ENCODE data around the gene NRCAM. TPM values are rescaled to one million over a fixed set of nuclear protein-coding genes. Genes with fewer than 3 reads are reported as not detected.

The NRCAM gene
- total and polyA plus RNA-seq, 2 donors: 4.7 to 13.9 TPM

DNA sequence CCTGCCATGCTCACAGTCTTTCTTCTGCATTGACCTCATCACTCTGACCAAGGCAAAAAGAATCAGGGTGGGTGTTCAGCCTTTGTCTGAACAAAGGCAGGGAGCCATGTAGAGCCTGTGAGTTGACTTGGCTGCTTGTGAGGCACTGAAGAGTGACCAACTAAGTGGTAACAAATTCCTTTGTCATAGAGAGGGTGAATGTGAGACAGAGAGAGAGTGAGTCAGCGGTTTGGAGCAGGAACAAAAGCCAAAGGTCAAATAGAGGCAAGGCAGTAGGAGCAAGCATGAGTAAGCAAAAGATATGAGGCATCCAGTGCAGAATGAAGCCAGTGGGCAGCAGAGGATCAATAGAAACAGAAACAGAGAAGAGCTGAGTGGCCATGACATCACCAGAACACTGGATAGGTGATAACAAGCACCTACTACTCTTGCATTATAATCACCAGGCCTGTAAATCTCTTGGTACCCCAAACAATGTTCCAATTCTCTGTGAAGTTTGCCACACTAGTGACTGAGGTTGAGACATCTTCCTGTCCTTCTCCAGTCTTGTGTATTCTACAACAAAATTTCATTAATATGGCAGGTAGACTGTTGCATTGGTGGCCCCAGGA, 209.9 kb downstream of the NRCAM start:
- no peaks in the 10 kb centered on the region for H3K9me3 ChIP-seq (ENCODE audit: control insufficient read depth in 2 of 2, insufficient read depth in 1 of 2, low read length in 1 of 2)
- no peaks in the 10 kb centered on the region for H3K4me1 ChIP-seq (ENCODE audit: control insufficient read depth in 2 of 2, insufficient read depth in 2 of 2, low read length in 2 of 2)
- no peak overlapping the region for H3K27ac ChIP-seq (ENCODE audit: low read depth in 1 of 2, low read length in 1 of 2)
- H3K27me3 ChIP-seq (ENCODE audit: control insufficient read depth in 2 of 2, insufficient read depth in 1 of 2, low read length in 1 of 2): no peaks in the 10 kb centered on the region
- no peak for DNase-seq (ENCODE audit: low read depth in 6 of 9, low spot score in 9 of 9)
- no peak overlapping the region for H3K4me3 ChIP-seq (ENCODE audit: low read length in 2 of 2)
- 95% methylated on average over 1 of the region's 1 CpG for WGBS
- no peaks in the 10 kb centered on the region for H3K36me3 ChIP-seq (ENCODE audit: control insufficient read depth in 2 of 2, insufficient read depth in 2 of 2, low read length in 1 of 2)

GRCh38 chr7:108245523-108246226, 210.6 kb downstream of the NRCAM start:
- WGBS: 77% methylated on average over 2 of the region's 2 CpGs
- Histone ChIP-seq H3K4me1 (ENCODE audit: control insufficient read depth in 2 of 2, insufficient read depth in 2 of 2, low read length in 2 of 2) (no peaks in the 10 kb centered on the region), H3K36me3 (ENCODE audit: control insufficient read depth in 2 of 2, insufficient read depth in 2 of 2, low read length in 1 of 2) (no peaks in the 10 kb centered on the region), H3K9me3 (ENCODE audit: control insufficient read depth in 2 of 2, insufficient read depth in 1 of 2, low read length in 1 of 2) (no peaks in the 10 kb centered on the region), H3K27ac (ENCODE audit: low read depth in 1 of 2, low read length in 1 of 2) (no peak overlapping the region), H3K4me3 (ENCODE audit: low read length in 2 of 2) (no peak overlapping the region), H3K27me3 (ENCODE audit: control insufficient read depth in 2 of 2, insufficient read depth in 1 of 2, low read length in 1 of 2) (no peaks in the 10 kb centered on the region)
- no peak for DNase-seq (ENCODE audit: low read depth in 6 of 9, low spot score in 9 of 9)

DNA sequence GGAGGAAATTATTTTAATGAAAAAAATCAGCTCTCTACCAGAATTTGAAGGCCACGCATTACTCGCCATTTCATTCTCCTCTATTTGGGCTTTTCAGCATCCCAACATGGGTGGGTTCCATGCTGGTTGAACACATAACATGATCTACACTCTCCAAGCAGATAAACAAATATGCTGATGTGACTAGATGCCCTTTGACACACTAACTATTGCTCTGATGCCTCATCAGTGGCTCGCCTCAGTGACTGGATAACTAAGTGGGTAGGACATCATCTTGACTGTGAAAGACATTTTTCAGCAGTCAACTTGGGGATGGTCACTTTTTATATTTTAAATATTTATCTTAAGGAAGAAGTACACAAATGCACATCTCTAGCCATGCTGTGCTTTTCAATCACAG, 212.1 kb downstream of the NRCAM start:
- H3K36me3 ChIP-seq (ENCODE audit: control insufficient read depth in 2 of 2, insufficient read depth in 2 of 2, low read length in 1 of 2): no peaks in the 10 kb centered on the region
- 98% methylated on average over 3 of the region's 3 CpGs for WGBS
- H3K27ac ChIP-seq (ENCODE audit: low read depth in 1 of 2, low read length in 1 of 2): no peak overlapping the region
- H3K9me3 ChIP-seq (ENCODE audit: control insufficient read depth in 2 of 2, insufficient read depth in 1 of 2, low read length in 1 of 2): no peaks in the 10 kb centered on the region
- no peaks in the 10 kb centered on the region for H3K27me3 ChIP-seq (ENCODE audit: control insufficient read depth in 2 of 2, insufficient read depth in 1 of 2, low read length in 1 of 2)
- no peak for DNase-seq (ENCODE audit: low read depth in 6 of 9, low spot score in 9 of 9)
- H3K4me3 ChIP-seq (ENCODE audit: low read length in 2 of 2): no peak overlapping the region
- no peaks in the 10 kb centered on the region for H3K4me1 ChIP-seq (ENCODE audit: control insufficient read depth in 2 of 2, insufficient read depth in 2 of 2, low read length in 2 of 2)

GRCh38 chr7:108239501-108240225, 216.6 kb downstream of the NRCAM start:
- Histone ChIP-seq H3K27me3 (ENCODE audit: control insufficient read depth in 2 of 2, insufficient read depth in 1 of 2, low read length in 1 of 2) (no peaks in the 10 kb centered on the region), H3K4me1 (ENCODE audit: control insufficient read depth in 2 of 2, insufficient read depth in 2 of 2, low read length in 2 of 2) (no peaks in the 10 kb centered on the region), H3K36me3 (ENCODE audit: control insufficient read depth in 2 of 2, insufficient read depth in 2 of 2, low read length in 1 of 2) (no peaks in the 10 kb centered on the region), H3K9me3 (ENCODE audit: control insufficient read depth in 2 of 2, insufficient read depth in 1 of 2, low read length in 1 of 2) (no peaks in the 10 kb centered on the region), H3K4me3 (ENCODE audit: low read length in 2 of 2) (no peak overlapping the region), H3K27ac (ENCODE audit: low read depth in 1 of 2, low read length in 1 of 2) (no peak overlapping the region)
- no peak for DNase-seq (ENCODE audit: low read depth in 6 of 9, low spot score in 9 of 9)
- 83% methylated on average over 11 of the region's 11 CpGs for WGBS

DNA sequence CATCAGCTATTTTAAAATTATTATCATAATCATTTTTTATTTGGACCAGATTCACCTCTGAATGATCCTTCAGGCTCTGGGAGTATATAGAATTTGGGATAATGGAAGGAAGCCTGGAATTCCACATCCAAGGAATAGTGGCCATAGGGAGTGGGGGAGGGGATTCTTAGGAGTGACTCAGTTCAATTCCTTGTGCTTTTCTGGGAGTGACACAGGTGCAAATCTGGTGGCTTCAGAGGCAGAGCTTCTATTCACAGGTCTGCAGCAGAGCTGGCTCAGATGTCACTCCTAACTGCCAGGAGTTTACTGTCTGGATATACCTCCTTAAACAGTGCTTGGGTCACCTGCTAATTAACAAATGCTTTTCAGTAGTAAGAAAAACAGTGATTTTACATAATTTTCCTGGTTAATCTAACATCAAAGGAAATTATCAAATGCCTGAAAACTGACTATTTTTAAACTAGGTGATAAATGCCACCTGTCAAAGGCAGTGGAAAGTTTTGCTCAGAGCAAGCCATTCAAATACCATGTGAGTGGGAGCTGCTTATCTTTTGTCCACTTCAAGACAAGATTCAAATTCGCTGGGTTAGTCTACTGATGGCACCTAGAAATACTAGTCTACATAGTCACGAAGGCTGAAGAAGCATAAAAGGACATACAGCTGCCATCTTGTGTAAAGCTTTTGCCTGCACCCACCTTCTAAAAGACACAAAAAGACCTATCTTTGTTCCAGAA, 219.4 kb downstream of the NRCAM start:
- Histone ChIP-seq H3K4me1 (ENCODE audit: control insufficient read depth in 2 of 2, insufficient read depth in 2 of 2, low read length in 2 of 2) (no peaks in the 10 kb centered on the region), H3K27ac (ENCODE audit: low read depth in 1 of 2, low read length in 1 of 2) (no peak overlapping the region), H3K4me3 (ENCODE audit: low read length in 2 of 2) (no peak overlapping the region), H3K36me3 (ENCODE audit: control insufficient read depth in 2 of 2, insufficient read depth in 2 of 2, low read length in 1 of 2) (no peaks in the 10 kb centered on the region), H3K9me3 (ENCODE audit: control insufficient read depth in 2 of 2, insufficient read depth in 1 of 2, low read length in 1 of 2) (no peaks in the 10 kb centered on the region), H3K27me3 (ENCODE audit: control insufficient read depth in 2 of 2, insufficient read depth in 1 of 2, low read length in 1 of 2) (no peaks in the 10 kb centered on the region)
- WGBS: 88% methylated on average over 2 of the region's 2 CpGs
- DNase-seq (ENCODE audit: low read depth in 6 of 9, low spot score in 9 of 9): no peak

- H3K4me3 ChIP-seq (ENCODE audit: low read length in 2 of 2): no peak overlapping the region
- no peak for DNase-seq (ENCODE audit: low read depth in 6 of 9, low spot score in 9 of 9)
- 94% methylated on average over 4 of the region's 4 CpGs for WGBS
- no peaks in the 10 kb centered on the region for H3K4me1 ChIP-seq (ENCODE audit: control insufficient read depth in 2 of 2, insufficient read depth in 2 of 2, low read length in 2 of 2)
- no peak overlapping the region for H3K27ac ChIP-seq (ENCODE audit: low read depth in 1 of 2, low read length in 1 of 2)
- H3K36me3 ChIP-seq (ENCODE audit: control insufficient read depth in 2 of 2, insufficient read depth in 2 of 2, low read length in 1 of 2): no peaks in the 10 kb centered on the region
- H3K9me3 ChIP-seq (ENCODE audit: control insufficient read depth in 2 of 2, insufficient read depth in 1 of 2, low read length in 1 of 2): no peaks in the 10 kb centered on the region
- H3K27me3 ChIP-seq (ENCODE audit: control insufficient read depth in 2 of 2, insufficient read depth in 1 of 2, low read length in 1 of 2): no peaks in the 10 kb centered on the region
Observed at GRCh38 chr7:108235451-108236061, 220.7 kb downstream of the NRCAM start.

GRCh38 chr7:108234971-108235450, 221.2 kb downstream of the NRCAM start:
- no peak overlapping the region for H3K4me3 ChIP-seq (ENCODE audit: low read length in 2 of 2)
- H3K27ac ChIP-seq (ENCODE audit: low read depth in 1 of 2, low read length in 1 of 2): no peak overlapping the region
- no peaks in the 10 kb centered on the region for H3K4me1 ChIP-seq (ENCODE audit: control insufficient read depth in 2 of 2, insufficient read depth in 2 of 2, low read length in 2 of 2)
- no peaks in the 10 kb centered on the region for H3K9me3 ChIP-seq (ENCODE audit: control insufficient read depth in 2 of 2, insufficient read depth in 1 of 2, low read length in 1 of 2)
- no peaks in the 10 kb centered on the region for H3K27me3 ChIP-seq (ENCODE audit: control insufficient read depth in 2 of 2, insufficient read depth in 1 of 2, low read length in 1 of 2)
- H3K36me3 ChIP-seq (ENCODE audit: control insufficient read depth in 2 of 2, insufficient read depth in 2 of 2, low read length in 1 of 2): no peaks in the 10 kb centered on the region
- DNase-seq (ENCODE audit: low read depth in 6 of 9, low spot score in 9 of 9): no peak

- Histone ChIP-seq H3K9me3 (ENCODE audit: control insufficient read depth in 2 of 2, insufficient read depth in 1 of 2, low read length in 1 of 2) (no peaks in the 10 kb centered on the region), H3K27ac (ENCODE audit: low read depth in 1 of 2, low read length in 1 of 2) (no peak overlapping the region), H3K4me1 (ENCODE audit: control insufficient read depth in 2 of 2, insufficient read depth in 2 of 2, low read length in 2 of 2) (no peaks in the 10 kb centered on the region), H3K4me3 (ENCODE audit: low read length in 2 of 2) (no peak overlapping the region), H3K36me3 (ENCODE audit: control insufficient read depth in 2 of 2, insufficient read depth in 2 of 2, low read length in 1 of 2) (no peaks in the 10 kb centered on the region), H3K27me3 (ENCODE audit: control insufficient read depth in 2 of 2, insufficient read depth in 1 of 2, low read length in 1 of 2) (no peaks in the 10 kb centered on the region)
- WGBS: 98% methylated on average over 2 of the region's 2 CpGs
- DNase-seq (ENCODE audit: low read depth in 6 of 9, low spot score in 9 of 9): no peak
Observed at GRCh38 chr7:108234281-108234680, 222.0 kb downstream of the NRCAM start.
